ENCODE results near the gene PTPRN2.

DNA sequence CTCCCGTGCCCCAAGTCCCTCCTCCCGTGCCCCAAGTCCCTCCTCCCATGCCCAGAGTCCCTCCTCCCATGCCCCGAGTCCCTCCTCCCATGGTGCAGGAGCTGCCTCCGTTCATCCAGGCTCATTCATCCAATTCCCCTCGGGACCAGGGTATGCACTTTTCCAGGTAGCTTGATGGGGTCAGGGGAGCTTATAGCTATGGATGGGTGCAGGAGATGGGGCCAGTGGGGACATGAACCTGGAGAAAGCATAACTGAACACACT is 201.3 kb downstream of the PTPRN2 start:
- no peak for TF ChIP-seq SUZ12 (IDR thresholded peaks at IDR 0.05)
- no peak for TF ChIP-seq ARNT (IDR thresholded peaks at IDR 0.05)
- TF ChIP-seq ELF4 (IDR thresholded peaks at IDR 0.05): no peak
- TF ChIP-seq BHLHE40 (IDR thresholded peaks at IDR 0.05; ENCODE audit: borderline replicate concordance): no peak
- no peak for TF ChIP-seq FOXM1 (IDR thresholded peaks at IDR 0.05; ENCODE audit: borderline replicate concordance)
- TF ChIP-seq HDGF (IDR thresholded peaks at IDR 0.05; ENCODE audit: borderline replicate concordance): no peak
